SK-N-SH (cell line): ENCODE data around the gene LSR. TPM values are rescaled to one million over a fixed set of nuclear protein-coding genes. Genes with fewer than 3 reads are reported as not detected.

Experiments
- CTCF ChIA-PET: fragments of 300-600, 350-600 bp; formaldehyde crosslinking; extraction: SDS; loops from one replicate; lab custom pipeline; 2021; lab: Yijun Ruan, JAX
- POLR2A ChIA-PET: fragments of 350-600 bp; sonication (Branson Sonifier 250); formaldehyde crosslinking; extraction: SDS; loops from one replicate; lab custom pipeline; 2020; ENCODE audit warnings: antibody characterized with exemption, inconsistent platforms; lab: Yijun Ruan, JAX
- DNase-seq: peaks from one replicate; pipeline ENCODE4 v3.0.0; 2012
- H2AFZ ChIP-seq: fragments of 200-600 bp; sonication (generic); 2 replicates; pipeline ENCODE4 v1.8.1; 2016; ENCODE audit warnings: antibody characterized with exemption, mild to moderate bottlenecking, low read depth
- H3F3A ChIP-seq: fragments of 200-600 bp; sonication (generic); replicated peaks from 2 replicates; pipeline ENCODE3; 2016; ENCODE audit warnings: antibody characterized with exemption, mild to moderate bottlenecking; ENCODE audit not compliant: insufficient read depth
- H3K27ac ChIP-seq, 2 experiments: fragments of 200-500 bp in 1 of 2; fragments of 200-600 bp in 1 of 2; sonication (Bioruptor generic) in 1 of 2; sonication (generic), shearing (Covaris generic) in 1 of 2; 2 replicates each; pipeline versions ENCODE4 v1.5.1 to v1.6.1; 2014 to 2016; ENCODE audit warnings: low read depth in 2 of 2, inconsistent platforms in 1 of 2, low read length in 1 of 2, mild to moderate bottlenecking in 1 of 2, mixed read lengths in 1 of 2
- H3K27me3 ChIP-seq: fragments of 200-600 bp; sonication (generic), shearing (Covaris generic); 2 replicates; pipeline ENCODE4 v1.6.1; 2016; ENCODE audit warnings: mixed run types; ENCODE audit not compliant: insufficient read depth
- H3K36me3 ChIP-seq, 2 experiments: fragments of 200-500 bp in 1 of 2; fragments of 200-600 bp in 1 of 2; sonication (Bioruptor generic) in 1 of 2; sonication (generic) in 1 of 2; replicated peaks in 1 of 2; 2 replicates each; pipeline versions ENCODE3 to v1.5.1; 2014 to 2016; ENCODE audit warnings: low read length in 1 of 2, mild to moderate bottlenecking in 1 of 2; ENCODE audit not compliant: insufficient read depth in 2 of 2, control insufficient read depth in 1 of 2
- H3K4me1 ChIP-seq, 2 experiments: fragments of 200-500 bp in 1 of 2; fragments of 200-600 bp in 1 of 2; sonication (Bioruptor generic) in 1 of 2; sonication (generic), shearing (Covaris generic) in 1 of 2; 2 replicates each; pipeline versions ENCODE4 v1.5.1 to v1.6.1; 2014 to 2016; ENCODE audit warnings: low read depth in 1 of 2, low read length in 1 of 2, mixed run types in 1 of 2; ENCODE audit not compliant: insufficient read depth in 2 of 2, control insufficient read depth in 1 of 2
- H3K4me2 ChIP-seq: fragments of 200-600 bp; sonication (generic), shearing (Covaris generic); 2 replicates; pipeline ENCODE4 v1.6.1; 2017; ENCODE audit warnings: mixed run types
- H3K4me3 ChIP-seq, 2 experiments: fragments of 200-500 bp in 1 of 2; fragments of 200-600 bp in 1 of 2; sonication (Bioruptor generic) in 1 of 2; sonication (generic), shearing (Covaris generic) in 1 of 2; 2 replicates each; pipeline versions ENCODE4 v1.5.1 to v1.8.1; 2014 to 2016; ENCODE audit warnings: low read depth in 2 of 2, inconsistent platforms in 1 of 2, low read length in 1 of 2, mild to moderate bottlenecking in 1 of 2, mixed read lengths in 1 of 2, moderate library complexity in 1 of 2
- H3K79me2 ChIP-seq: fragments of 200-600 bp; sonication (generic); 2 replicates; pipeline ENCODE4 v1.8.1; 2017; ENCODE audit warnings: mild to moderate bottlenecking; ENCODE audit not compliant: insufficient read depth
- H3K9ac ChIP-seq: fragments of 200-600 bp; sonication (generic); 2 replicates; pipeline ENCODE4 v1.6.1; 2017; ENCODE audit warnings: mixed run types
- H3K9me2 ChIP-seq: fragments of 200-600 bp; sonication (generic); 2 replicates; pipeline ENCODE4 v1.6.1; 2017; ENCODE audit warnings: mixed run types
- H3K9me3 ChIP-seq: fragments of 200-600 bp; sonication (generic); 2 replicates; pipeline ENCODE4 v1.6.1; 2017; ENCODE audit warnings: mixed run types, mild to moderate bottlenecking, moderate library complexity
- H4K20me1 ChIP-seq: fragments of 200-600 bp; sonication (generic); 2 replicates; pipeline ENCODE4 v1.6.1; 2017; ENCODE audit warnings: mild to moderate bottlenecking, mixed run types; ENCODE audit not compliant: insufficient read depth
- ELF1 ChIP-seq: IDR thresholded peaks from 2 replicates; pipeline ENCODE4 v1.4.0; 2012
- EP300 ChIP-seq, 2 experiments: IDR thresholded peaks; 2 replicates each; pipeline versions ENCODE4 v1.4.0 to v1.6.1; 2012; ENCODE audit warnings: borderline replicate concordance in 1 of 2, low read depth in 1 of 2, low read length in 1 of 2
- EZH2phosphoT487 ChIP-seq: fragments of 200-600 bp; sonication (generic); IDR thresholded peaks from 2 replicates; pipeline ENCODE4 v1.6.1; 2017; ENCODE audit warnings: low read depth, mixed run types, mild to moderate bottlenecking, antibody characterized with exemption, moderate library complexity, borderline replicate concordance
- MXI1 ChIP-seq: IDR thresholded peaks from 2 replicates; pipeline ENCODE4 v1.6.1; 2012; ENCODE audit warnings: mild to moderate bottlenecking, low read depth, low read length, improper control_type of control experiment
- RXRA ChIP-seq: IDR thresholded peaks from 2 replicates; pipeline ENCODE4 v1.4.0; 2012; ENCODE audit warnings: low read depth, mild to moderate bottlenecking, borderline replicate concordance
- WGBS: methylation state at CpG from one replicate; pipeline ENCODE4 v1.1.6; 2017; ENCODE audit warnings: low lambda C conversion rate; 5-methylcytosine and 5-hydroxymethylcytosine counted together
- polyA plus RNA-seq, 3 experiments: library from polyadenylated mRNA; depleted of rRNA; stranded (reverse); fragments of >200 nt; gene quantifications; 2 replicates each; pipeline ENCODE4 v1.2.3, GENCODE V29; 2012
- TF ChIP-seq, protein P1 (sequence below): IDR thresholded peaks from 2 replicates; pipeline ENCODE4 v1.6.1; 2012; ENCODE audit warnings: mild to moderate bottlenecking, low read depth, low read length, moderate library complexity

Gene LSR
- polyA plus RNA-seq, 1 of the 3 experiments (the other 2 are of a cell fraction), result 0.62 TPM

DNA sequence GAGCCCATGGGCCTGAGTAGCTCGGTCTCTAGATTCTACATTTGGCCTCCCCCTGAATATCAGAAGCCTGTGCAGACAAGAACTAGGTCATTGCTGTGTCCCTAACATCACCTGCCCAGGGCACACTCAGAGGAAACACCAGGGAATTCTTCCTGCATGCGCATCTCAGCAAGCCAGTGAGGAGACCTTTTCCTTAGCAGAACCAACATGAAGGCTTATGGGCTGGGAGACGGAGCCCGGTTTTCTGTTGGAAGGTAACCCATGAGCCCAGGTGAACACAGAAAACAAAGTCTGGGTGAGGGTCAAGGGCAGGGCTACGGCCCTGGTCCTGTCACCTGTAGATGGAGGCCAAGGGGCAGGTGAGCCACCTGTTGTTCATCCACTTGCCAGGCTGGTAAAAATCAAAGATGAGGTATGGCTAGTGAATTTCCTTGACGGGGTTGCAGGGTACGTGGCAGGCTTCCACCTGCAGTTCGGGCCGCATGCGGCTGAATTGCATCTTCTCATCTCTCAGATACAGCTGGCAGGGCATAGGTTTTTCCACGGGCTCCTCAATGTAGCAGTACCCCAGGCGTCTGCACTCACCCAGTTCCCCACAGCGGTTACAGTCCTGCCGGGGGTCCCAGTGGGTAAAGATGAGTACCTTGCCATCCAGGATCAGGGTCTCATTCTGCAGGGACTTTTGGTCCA, 16.7 kb upstream of the LSR start:
- 15% methylated on average over 12 of the region's 14 CpGs for WGBS
- Histone ChIP-seq H3K27me3 (peaks cover 28% of the 10 kb centered on the region; the same call in 1 of the 2 replicates), H4K20me1 (no peaks in the 10 kb centered on the region), H3K36me3 (no peaks in the 10 kb centered on the region), H3F3A (no peaks in the 10 kb centered on the region), H3K4me1 (no peaks in the 10 kb centered on the region), H3K79me2 (no peaks in the 10 kb centered on the region), H3K9ac (no peak overlapping the region), H3K9me2 (no peaks in the 10 kb centered on the region), H2AFZ (no peak overlapping the region), H3K27ac (no peak overlapping the region), H3K9me3 (no peaks in the 10 kb centered on the region), H3K4me2 (no peak overlapping the region), H3K4me3 (no peak overlapping the region)
- no peak for DNase-seq
- ChIA-PET CTCF (interaction anchor here (0.6 kb wide), 1 partner anchor 150 kb away, joined by 3 read pairs; no protein-coding TSS in a partner anchor), POLR2A (no interaction called here)
- TF ChIP-seq MXI1 (no peak), EZH2phosphoT487 (no peak)
- TF ChIP-seq, protein P1, sequence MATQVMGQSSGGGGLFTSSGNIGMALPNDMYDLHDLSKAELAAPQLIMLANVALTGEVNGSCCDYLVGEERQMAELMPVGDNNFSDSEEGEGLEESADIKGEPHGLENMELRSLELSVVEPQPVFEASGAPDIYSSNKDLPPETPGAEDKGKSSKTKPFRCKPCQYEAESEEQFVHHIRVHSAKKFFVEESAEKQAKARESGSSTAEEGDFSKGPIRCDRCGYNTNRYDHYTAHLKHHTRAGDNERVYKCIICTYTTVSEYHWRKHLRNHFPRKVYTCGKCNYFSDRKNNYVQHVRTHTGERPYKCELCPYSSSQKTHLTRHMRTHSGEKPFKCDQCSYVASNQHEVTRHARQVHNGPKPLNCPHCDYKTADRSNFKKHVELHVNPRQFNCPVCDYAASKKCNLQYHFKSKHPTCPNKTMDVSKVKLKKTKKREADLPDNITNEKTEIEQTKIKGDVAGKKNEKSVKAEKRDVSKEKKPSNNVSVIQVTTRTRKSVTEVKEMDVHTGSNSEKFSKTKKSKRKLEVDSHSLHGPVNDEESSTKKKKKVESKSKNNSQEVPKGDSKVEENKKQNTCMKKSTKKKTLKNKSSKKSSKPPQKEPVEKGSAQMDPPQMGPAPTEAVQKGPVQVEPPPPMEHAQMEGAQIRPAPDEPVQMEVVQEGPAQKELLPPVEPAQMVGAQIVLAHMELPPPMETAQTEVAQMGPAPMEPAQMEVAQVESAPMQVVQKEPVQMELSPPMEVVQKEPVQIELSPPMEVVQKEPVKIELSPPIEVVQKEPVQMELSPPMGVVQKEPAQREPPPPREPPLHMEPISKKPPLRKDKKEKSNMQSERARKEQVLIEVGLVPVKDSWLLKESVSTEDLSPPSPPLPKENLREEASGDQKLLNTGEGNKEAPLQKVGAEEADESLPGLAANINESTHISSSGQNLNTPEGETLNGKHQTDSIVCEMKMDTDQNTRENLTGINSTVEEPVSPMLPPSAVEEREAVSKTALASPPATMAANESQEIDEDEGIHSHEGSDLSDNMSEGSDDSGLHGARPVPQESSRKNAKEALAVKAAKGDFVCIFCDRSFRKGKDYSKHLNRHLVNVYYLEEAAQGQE, result no peak

DNA sequence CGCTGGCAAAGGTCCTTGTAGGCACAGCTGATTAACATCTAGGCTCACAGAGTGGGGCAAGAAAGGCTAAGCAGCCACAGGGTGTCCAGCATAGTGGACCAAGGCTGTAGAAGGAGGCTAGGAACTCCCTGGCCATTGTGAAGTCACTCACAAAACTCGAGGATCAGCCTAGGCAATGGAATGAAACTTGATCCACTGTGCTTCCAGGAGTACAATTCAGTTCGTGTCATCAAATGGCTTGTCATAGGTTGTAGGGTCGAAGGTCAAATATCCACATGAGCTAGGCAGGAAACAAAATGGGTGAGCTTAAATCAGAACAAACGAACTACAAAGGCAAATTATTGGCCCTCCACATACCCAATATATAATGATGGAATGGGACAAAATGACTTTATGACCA, 15.9 kb upstream of the LSR start:
- ChIA-PET POLR2A (no interaction called here), CTCF (interaction anchor here (0.6 kb wide), 1 partner anchor 151 kb away, joined by 3 read pairs; no protein-coding TSS in a partner anchor)

More for the DNA sequence above, 15.9 kb upstream of the LSR start:
- Histone ChIP-seq H3K9me2 (no peaks in the 10 kb centered on the region), H3K4me1 (no peaks in the 10 kb centered on the region), H3K4me2 (no peak overlapping the region), H3K27ac (no peak overlapping the region), H3K79me2 (no peaks in the 10 kb centered on the region), H3K9ac (no peak overlapping the region), H2AFZ (no peak overlapping the region), H3F3A (no peaks in the 10 kb centered on the region), H4K20me1 (no peaks in the 10 kb centered on the region), H3K27me3 (peaks cover 28% of the 10 kb centered on the region; the same call in 1 of the 2 replicates), H3K36me3 (no peaks in the 10 kb centered on the region), H3K4me3 (no peak overlapping the region), H3K9me3 (no peaks in the 10 kb centered on the region)
- DNase-seq, result no peak
- TF ChIP-seq EP300 (IDR thresholded peaks at IDR 0.05; ENCODE audit: borderline replicate concordance in 1 of 2, low read depth in 1 of 2, low read length in 1 of 2) (no peak), ELF1 (no peak), RXRA (no peak)
- TF ChIP-seq, all 33 proteins: peak for 0
- WGBS, result 2% methylated on average over 5 of the region's 5 CpGs
